ENCODE results near the gene TAAR2. TPM values are rescaled to one million over a fixed set of nuclear protein-coding genes. Genes with fewer than 3 reads are reported as not detected.

TAAR2 gene, protein sequence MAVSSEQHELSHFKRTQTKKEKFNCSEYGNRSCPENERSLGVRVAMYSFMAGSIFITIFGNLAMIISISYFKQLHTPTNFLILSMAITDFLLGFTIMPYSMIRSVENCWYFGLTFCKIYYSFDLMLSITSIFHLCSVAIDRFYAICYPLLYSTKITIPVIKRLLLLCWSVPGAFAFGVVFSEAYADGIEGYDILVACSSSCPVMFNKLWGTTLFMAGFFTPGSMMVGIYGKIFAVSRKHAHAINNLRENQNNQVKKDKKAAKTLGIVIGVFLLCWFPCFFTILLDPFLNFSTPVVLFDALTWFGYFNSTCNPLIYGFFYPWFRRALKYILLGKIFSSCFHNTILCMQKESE
- total RNA-seq (2021; ENCODE audit: unreplicated experiment) (not detected), Bru-seq, nascent RNA (not detected), BruChase-seq, experiment 1, labeled RNA remaining after a 6-hour chase (not detected), BruChase-seq, experiment 2, labeled RNA remaining after a 2-hour chase (not detected)
- polyA plus RNA-seq (2012): not detected in 2 replicates
- long read RNA-seq: 0 reads

DNA sequence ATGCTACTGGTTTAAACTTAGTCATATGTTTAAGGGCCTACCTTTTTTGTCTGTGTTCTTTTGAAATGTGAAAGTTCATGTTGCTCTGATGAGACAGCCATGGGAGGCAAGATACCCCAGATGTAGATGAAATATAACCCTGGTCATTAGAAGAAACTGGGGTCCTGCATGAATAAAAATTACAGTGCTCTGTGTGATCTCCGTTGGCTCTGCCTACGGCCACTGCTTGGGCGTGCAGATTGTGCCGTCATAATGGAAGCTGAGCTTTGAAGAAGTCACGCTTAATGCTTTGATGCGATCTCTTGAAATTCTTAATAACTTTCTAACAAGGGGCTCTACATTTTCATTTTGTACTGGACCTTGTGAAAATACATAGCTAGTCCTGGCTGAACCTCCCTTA is at the start of gene TAAR2:
TSS of gene TAAR2 (minus strand) at position 101 of the 400 bp plus-strand sequence. CDS start at position 101, 0 bp downstream.
- no peak for DNase-seq (ENCODE audit: low read depth, low spot score)
- Histone ChIP-seq H3K9me3 (ENCODE audit: control insufficient read depth in 1 of 2, insufficient read depth in 1 of 2, low read depth in 1 of 2, low read length in 2 of 2) (no peaks in the 10 kb centered on the region), H3K9me2 (ENCODE audit: insufficient read depth) (no peaks in the 10 kb centered on the region), H3K4me3 (replicated peaks in 1 of 2; ENCODE audit: low read depth in 1 of 2, low read length in 2 of 2) (no peak within 1 kb of the TSS), H3K27me3 (ENCODE audit: insufficient read depth, low read length) (no peaks in the 10 kb centered on the region), H3K36me3 (ENCODE audit: control insufficient read depth in 1 of 2, insufficient read depth in 2 of 2, low read length in 2 of 2) (no peaks in the 10 kb centered on the region), H3K4me1 (ENCODE audit: control insufficient read depth in 1 of 2, insufficient read depth in 2 of 2, low read length in 2 of 2) (no peaks in the 10 kb centered on the region), H4K20me1 (ENCODE audit: insufficient read depth) (no peaks in the 10 kb centered on the region), H3K79me2 (ENCODE audit: insufficient read depth, low read length) (no peaks in the 10 kb centered on the region), H2AFZ (ENCODE audit: low read depth, low read length, poor library complexity, severe bottlenecking) (no peak within 1 kb of the TSS), H3K4me2 (ENCODE audit: low read length) (no peak within 1 kb of the TSS), H3K9ac (ENCODE audit: low read length) (no peak within 1 kb of the TSS), H3K27ac (ENCODE audit: low read depth, low read length) (no peak within 1 kb of the TSS)
- intact Hi-C loops (cut with micrococcal nuclease): no loop called here
- ChIA-PET CTCF (no interaction called here), RAD21 (ENCODE audit: low non-redundant PET in 1 of 2, low total read pairs in 2 of 2, uncharacterized antibody in 2 of 2, unreplicated experiment in 2 of 2) (no interaction called here), POLR2A (no interaction called here)
- TF ChIP-seq ZFX (IDR thresholded peaks at IDR 0.05) (no peak), FOSL1 (IDR thresholded peaks at IDR 0.05; ENCODE audit: low read depth) (no peak), CEBPB (IDR thresholded peaks at IDR 0.05; ENCODE audit: low read depth) (no peak), EGR1 (IDR thresholded peaks at IDR 0.05; ENCODE audit: low read depth) (no peak)
- TF ChIP-seq, protein P1, sequence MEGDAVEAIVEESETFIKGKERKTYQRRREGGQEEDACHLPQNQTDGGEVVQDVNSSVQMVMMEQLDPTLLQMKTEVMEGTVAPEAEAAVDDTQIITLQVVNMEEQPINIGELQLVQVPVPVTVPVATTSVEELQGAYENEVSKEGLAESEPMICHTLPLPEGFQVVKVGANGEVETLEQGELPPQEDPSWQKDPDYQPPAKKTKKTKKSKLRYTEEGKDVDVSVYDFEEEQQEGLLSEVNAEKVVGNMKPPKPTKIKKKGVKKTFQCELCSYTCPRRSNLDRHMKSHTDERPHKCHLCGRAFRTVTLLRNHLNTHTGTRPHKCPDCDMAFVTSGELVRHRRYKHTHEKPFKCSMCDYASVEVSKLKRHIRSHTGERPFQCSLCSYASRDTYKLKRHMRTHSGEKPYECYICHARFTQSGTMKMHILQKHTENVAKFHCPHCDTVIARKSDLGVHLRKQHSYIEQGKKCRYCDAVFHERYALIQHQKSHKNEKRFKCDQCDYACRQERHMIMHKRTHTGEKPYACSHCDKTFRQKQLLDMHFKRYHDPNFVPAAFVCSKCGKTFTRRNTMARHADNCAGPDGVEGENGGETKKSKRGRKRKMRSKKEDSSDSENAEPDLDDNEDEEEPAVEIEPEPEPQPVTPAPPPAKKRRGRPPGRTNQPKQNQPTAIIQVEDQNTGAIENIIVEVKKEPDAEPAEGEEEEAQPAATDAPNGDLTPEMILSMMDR (IDR thresholded peaks at IDR 0.05 in 2 of 3, conservative IDR thresholded peaks at IDR 0.05 in 1 of 3; ENCODE audit: borderline replicate concordance in 1 of 3, insufficient read depth in 1 of 3, low read depth in 2 of 3, low read length in 2 of 3): no peak
- no TSS peak for BruUV-seq (replicated peaks)
- ATAC-seq: no peak
